AG09309 (cell line): Measurements from ENCODE around the gene ADGRV1.
A peak's percentile ranks its signal among the peaks of the same experiment; 100 is the strongest.

Source experiments
- DNase-seq: peaks from one replicate; pipeline ENCODE4 v3.0.0-alpha.2; 2010; ENCODE audit warnings: low read depth
- H3K4me3 ChIP-seq: 2 replicates; pipeline ENCODE4 v1.5.1; 2011; ENCODE audit warnings: mild to moderate bottlenecking, low read depth, low read length, moderate library complexity; ENCODE audit not compliant: control insufficient read depth
- CTCF ChIP-seq: IDR thresholded peaks from 2 replicates; pipeline ENCODE4 v1.5.1; 2011; ENCODE audit warnings: mild to moderate bottlenecking, low read depth, low read length, inconsistent platforms; ENCODE audit not compliant: insufficient read depth, control insufficient read depth; ENCODE audit errors: missing control alignments

Gene ADGRV1

GRCh38 chr5:90528601-90529193 lies 29.9 kb upstream of the ADGRV1 start:
- no peak for TF ChIP-seq CTCF
- DNase-seq, result peak; percentile 1
- peak overlapping the region; percentile 93 for H3K4me3 ChIP-seq

GRCh38 chr5:90529194-90529938 lies 29.2 kb upstream of the ADGRV1 start, which contains the start of gene LYSMD3:
Gene LYSMD3, minus strand, starts transcription at chr5:90529584. Its CDS starts 4,295 bp downstream, at chr5:90525289.
- no peak for TF ChIP-seq CTCF
- peak; percentile 84 for DNase-seq

GRCh38 chr5:90529939-90530677 lies 28.5 kb upstream of the ADGRV1 start:
- TF ChIP-seq CTCF, result peak; percentile 80
- H3K4me3 ChIP-seq, result peak overlapping the region; percentile 93
- peak; percentile 51 for DNase-seq

More at GRCh38 chr5:90529194-90529938, 29.2 kb upstream of the ADGRV1 start, which contains the start of gene LYSMD3:
- H3K4me3 ChIP-seq, result peak within 1 kb of the TSS; percentile 93

DNA sequence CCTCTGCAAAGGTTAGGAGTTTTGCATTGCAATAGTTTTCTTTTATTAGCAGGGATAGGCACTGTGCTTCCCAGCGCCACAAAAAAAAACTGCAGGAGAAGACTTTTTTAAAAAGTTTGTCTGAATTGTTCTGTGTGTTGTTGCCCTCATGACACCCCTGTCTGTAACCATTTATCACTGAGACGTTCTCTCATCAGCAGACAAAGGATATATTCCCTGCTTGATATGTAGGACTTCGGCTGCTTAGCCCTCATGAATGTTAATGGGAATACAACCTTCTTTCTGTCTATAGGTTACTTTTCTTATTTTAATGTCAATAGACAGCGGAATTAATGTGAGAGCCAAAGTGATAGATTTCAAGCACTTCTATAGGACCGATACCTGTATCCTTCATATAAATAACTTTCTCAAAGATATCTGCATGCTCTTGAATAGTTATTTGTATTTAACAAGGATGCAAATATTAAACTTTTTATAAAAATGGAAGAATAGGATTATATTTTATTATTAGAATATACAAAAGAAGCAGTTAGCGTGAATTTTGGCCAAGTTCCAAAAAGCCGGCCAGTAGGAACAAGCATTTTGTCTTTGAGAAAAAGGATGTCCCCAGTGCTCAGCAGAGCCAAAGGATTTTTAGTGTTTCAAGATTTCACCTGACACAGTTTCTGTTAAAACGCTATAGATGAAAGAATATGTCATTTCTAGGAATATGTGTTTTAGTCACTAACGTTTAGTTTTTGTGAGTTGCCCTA lies 27.7 kb upstream of the ADGRV1 start:
- TF ChIP-seq CTCF, result no peak
- no peak overlapping the region for H3K4me3 ChIP-seq
- DNase-seq, result no peak

DNA sequence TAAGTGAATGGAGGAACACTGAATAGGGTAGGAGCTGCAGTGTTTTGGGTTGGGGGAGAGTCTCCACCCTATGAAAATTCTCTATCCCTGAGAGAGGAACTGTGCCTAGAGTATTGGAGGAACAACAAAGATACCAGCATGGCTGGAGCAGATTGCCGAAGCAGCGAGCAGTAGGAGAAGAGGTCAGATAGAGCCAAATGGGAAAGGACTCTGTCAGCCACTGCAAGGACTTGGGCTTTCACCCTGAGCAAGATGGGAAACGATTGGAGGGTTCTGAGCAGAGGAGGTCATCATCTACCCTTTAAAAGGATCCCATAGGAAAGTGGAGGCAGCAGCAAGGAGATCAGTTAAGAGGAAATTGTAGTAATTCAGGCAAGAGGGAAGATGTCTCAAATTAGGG lies 24.8 kb upstream of the ADGRV1 start:
- no peak overlapping the region for H3K4me3 ChIP-seq
- no peak for TF ChIP-seq CTCF
- no peak for DNase-seq

DNA sequence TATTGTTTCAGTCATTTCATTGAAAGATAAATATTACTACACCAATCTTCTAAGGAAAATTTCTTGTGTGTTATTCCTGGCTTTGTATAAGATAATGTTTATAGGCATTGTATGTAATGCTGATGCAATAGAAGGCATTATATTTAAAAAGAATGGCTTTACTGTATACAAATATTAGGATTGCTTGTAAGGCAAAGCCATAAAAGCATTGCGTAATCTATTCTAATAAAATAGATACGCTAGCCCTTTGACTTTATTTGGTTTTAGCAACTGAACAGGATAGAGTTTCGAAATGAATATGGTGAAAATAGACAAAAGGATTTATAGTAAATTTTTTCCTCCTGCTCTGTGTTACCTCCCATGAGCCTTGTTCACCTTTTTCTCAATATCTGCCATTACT lies 23.7 kb upstream of the ADGRV1 start:
- H3K4me3 ChIP-seq, result no peak overlapping the region
- TF ChIP-seq CTCF, result no peak
- no peak for DNase-seq
